HL-60 (cell line): ENCODE data around the gene MCCC1.
"Not testable (repeated sequence)": the region's sequence is repeated elsewhere in the genome, so short reads cannot be mapped to it uniquely, and the experiment has no call there.

Experiments used
- CTCF ChIP-seq: IDR thresholded peaks from one replicate; pipeline ENCODE4 v1.5.1; 2011; ENCODE audit warnings: low read length, control low read depth, inconsistent platforms; ENCODE audit not compliant: insufficient read depth
- GABPA ChIP-seq: IDR thresholded peaks from 2 replicates; pipeline ENCODE4 v1.6.1; 2012; ENCODE audit warnings: low read depth
- POLR2AphosphoS5 ChIP-seq: IDR thresholded peaks from 2 replicates; pipeline ENCODE4 v1.6.1; 2012; ENCODE audit warnings: low read depth
- SPI1 ChIP-seq: IDR thresholded peaks from 2 replicates; pipeline ENCODE4 v1.6.1; 2012; ENCODE audit warnings: low read depth, mild to moderate bottlenecking, borderline replicate concordance
- TF ChIP-seq, protein P1 (sequence below): IDR thresholded peaks from 2 replicates; pipeline ENCODE4 v1.6.1; 2012; ENCODE audit warnings: low read depth; ENCODE audit not compliant: insufficient replicate concordance

- TF ChIP-seq, protein P1, sequence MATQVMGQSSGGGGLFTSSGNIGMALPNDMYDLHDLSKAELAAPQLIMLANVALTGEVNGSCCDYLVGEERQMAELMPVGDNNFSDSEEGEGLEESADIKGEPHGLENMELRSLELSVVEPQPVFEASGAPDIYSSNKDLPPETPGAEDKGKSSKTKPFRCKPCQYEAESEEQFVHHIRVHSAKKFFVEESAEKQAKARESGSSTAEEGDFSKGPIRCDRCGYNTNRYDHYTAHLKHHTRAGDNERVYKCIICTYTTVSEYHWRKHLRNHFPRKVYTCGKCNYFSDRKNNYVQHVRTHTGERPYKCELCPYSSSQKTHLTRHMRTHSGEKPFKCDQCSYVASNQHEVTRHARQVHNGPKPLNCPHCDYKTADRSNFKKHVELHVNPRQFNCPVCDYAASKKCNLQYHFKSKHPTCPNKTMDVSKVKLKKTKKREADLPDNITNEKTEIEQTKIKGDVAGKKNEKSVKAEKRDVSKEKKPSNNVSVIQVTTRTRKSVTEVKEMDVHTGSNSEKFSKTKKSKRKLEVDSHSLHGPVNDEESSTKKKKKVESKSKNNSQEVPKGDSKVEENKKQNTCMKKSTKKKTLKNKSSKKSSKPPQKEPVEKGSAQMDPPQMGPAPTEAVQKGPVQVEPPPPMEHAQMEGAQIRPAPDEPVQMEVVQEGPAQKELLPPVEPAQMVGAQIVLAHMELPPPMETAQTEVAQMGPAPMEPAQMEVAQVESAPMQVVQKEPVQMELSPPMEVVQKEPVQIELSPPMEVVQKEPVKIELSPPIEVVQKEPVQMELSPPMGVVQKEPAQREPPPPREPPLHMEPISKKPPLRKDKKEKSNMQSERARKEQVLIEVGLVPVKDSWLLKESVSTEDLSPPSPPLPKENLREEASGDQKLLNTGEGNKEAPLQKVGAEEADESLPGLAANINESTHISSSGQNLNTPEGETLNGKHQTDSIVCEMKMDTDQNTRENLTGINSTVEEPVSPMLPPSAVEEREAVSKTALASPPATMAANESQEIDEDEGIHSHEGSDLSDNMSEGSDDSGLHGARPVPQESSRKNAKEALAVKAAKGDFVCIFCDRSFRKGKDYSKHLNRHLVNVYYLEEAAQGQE, result not testable (repeated sequence)
- not testable (repeated sequence) for TF ChIP-seq CTCF, GABPA, POLR2AphosphoS5, SPI1
Observed at GRCh38 chr3:182993486-182994201, 105.7 kb downstream of the MCCC1 start.
